Type B pancreatic cell (in vitro differentiated cells): ENCODE data around the gene RPL3. TPM values are rescaled to one million over a fixed set of nuclear protein-coding genes. Genes with fewer than 3 reads are reported as not detected.
"Not testable (repeated sequence)": the region's sequence is repeated elsewhere in the genome, so short reads cannot be mapped to it uniquely, and the experiment has no call there.

Source experiments
- DNase-seq: peaks from one replicate; pipeline ENCODE4 v3.0.0; 2021; ENCODE audit warnings: mixed read lengths; ENCODE audit not compliant: unreplicated experiment; ENCODE audit errors: extremely low spot score
- H3K27ac Mint-ChIP-seq: 2 replicates; pipeline ENCODE4 v1.8.0; 2021; ENCODE audit warnings: mild to moderate bottlenecking, mixed read lengths
- H3K27me3 Mint-ChIP-seq: 2 replicates; pipeline ENCODE4 v1.8.0; 2021; ENCODE audit warnings: mixed read lengths
- H3K36me3 Mint-ChIP-seq: 2 replicates; pipeline ENCODE4 v1.8.0; 2021; ENCODE audit warnings: mixed read lengths
- H3K4me1 Mint-ChIP-seq: one replicate; pipeline ENCODE4 v1.8.0; 2021; ENCODE audit warnings: mixed read lengths; ENCODE audit not compliant: unreplicated experiment
- H3K4me3 Mint-ChIP-seq: 2 replicates; pipeline ENCODE4 v1.8.0; 2021; ENCODE audit warnings: mild to moderate bottlenecking, mixed read lengths
- H3K9me3 Mint-ChIP-seq: 2 replicates; pipeline ENCODE4 v1.8.0; 2021; ENCODE audit warnings: mixed read lengths
- total RNA-seq: library from RNA; stranded (reverse); gene quantifications from 2 replicates; pipeline ENCODE4 v1.2.1, GENCODE V29; 2021; ENCODE audit warnings: low replicate concordance
- TF ChIP-seq, protein P1 (sequence below): fragments of 200-600 bp; sonication (generic); conservative IDR thresholded peaks from 2 replicates; pipeline ENCODE4 v1.5.0; 2021; ENCODE audit warnings: antibody characterized with exemption, mild to moderate bottlenecking

The RPL3 gene
- total RNA-seq, 1 donor from 2014 or later = 2,431 TPM

DNA sequence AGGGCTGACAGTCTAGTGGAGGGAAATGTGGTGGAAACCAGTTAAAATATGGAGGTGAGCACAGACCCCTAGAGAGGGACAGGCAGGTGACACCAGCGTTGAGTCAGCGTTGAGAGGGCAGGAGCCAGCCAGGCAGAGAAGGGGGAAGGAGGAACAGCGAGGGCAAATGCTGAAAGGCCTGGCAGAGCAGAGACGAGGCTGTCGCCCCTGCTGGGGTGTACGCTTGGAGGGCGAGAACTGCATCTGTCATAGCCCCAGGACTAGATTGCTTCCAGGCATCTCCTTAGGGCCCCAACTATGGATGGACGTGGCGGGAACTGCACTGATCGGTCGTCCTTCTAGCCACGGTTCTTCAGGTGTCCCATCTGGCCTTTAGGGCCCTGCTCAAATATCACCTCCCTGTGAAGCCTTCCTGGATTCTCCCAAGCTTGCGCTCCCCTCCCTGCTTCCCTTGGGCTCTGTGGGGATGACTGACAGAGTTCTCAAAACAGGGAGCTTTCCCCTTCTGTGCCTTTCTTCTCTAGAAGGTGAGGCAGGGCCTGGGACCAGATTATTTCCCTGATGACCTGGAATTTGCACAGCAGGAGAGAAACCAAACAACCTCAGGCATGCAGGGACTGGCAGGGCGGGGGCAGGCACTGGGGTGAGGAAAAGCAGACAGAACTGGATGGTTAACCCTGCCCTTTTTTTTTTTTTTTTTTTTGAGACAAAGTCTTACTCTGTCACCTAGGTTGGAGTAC is 41.4 kb upstream of the RPL3 start:
- H3K27ac Mint-ChIP-seq = peak overlapping the region; percentile 94
- DNase-seq = no peak
- TF ChIP-seq, protein P1, sequence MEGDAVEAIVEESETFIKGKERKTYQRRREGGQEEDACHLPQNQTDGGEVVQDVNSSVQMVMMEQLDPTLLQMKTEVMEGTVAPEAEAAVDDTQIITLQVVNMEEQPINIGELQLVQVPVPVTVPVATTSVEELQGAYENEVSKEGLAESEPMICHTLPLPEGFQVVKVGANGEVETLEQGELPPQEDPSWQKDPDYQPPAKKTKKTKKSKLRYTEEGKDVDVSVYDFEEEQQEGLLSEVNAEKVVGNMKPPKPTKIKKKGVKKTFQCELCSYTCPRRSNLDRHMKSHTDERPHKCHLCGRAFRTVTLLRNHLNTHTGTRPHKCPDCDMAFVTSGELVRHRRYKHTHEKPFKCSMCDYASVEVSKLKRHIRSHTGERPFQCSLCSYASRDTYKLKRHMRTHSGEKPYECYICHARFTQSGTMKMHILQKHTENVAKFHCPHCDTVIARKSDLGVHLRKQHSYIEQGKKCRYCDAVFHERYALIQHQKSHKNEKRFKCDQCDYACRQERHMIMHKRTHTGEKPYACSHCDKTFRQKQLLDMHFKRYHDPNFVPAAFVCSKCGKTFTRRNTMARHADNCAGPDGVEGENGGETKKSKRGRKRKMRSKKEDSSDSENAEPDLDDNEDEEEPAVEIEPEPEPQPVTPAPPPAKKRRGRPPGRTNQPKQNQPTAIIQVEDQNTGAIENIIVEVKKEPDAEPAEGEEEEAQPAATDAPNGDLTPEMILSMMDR = no peak
- H3K36me3 Mint-ChIP-seq = peaks cover 13% of the 10 kb centered on the region
- H3K4me3 Mint-ChIP-seq = peak overlapping the region; percentile 62
- H3K4me1 Mint-ChIP-seq = peaks cover 43% of the 10 kb centered on the region
- no peaks in the 10 kb centered on the region for H3K9me3 Mint-ChIP-seq
- H3K27me3 Mint-ChIP-seq = no peaks in the 10 kb centered on the region

DNA sequence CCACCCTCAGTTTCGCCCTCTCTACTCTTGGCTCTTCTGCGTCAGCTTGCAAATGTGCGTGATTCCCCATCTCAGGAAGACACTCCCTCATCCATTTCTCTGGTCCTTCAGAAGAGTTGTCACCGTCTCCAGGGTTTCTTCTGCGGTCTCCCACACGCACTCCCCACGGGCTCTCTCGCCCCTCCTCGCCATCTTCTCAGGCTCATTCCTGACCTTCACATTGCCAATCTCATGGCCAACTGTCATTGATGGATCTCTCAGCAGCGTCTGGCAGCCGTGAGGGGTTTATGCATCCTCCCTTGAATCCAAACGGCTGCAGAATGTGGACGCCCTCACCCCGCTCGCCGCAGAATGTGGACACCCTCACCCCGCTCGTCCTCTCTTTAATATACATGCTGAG is 40.8 kb upstream of the RPL3 start:
- DNase-seq = no peak
- H3K27me3 Mint-ChIP-seq = no peaks in the 10 kb centered on the region
- TF ChIP-seq, protein P1 = no peak
- H3K9me3 Mint-ChIP-seq = no peaks in the 10 kb centered on the region
- peak overlapping the region; percentile 30 for H3K4me3 Mint-ChIP-seq
- peak overlapping the region; percentile 94 for H3K27ac Mint-ChIP-seq
- H3K4me1 Mint-ChIP-seq = peaks cover 43% of the 10 kb centered on the region
- peaks cover 13% of the 10 kb centered on the region for H3K36me3 Mint-ChIP-seq

DNA sequence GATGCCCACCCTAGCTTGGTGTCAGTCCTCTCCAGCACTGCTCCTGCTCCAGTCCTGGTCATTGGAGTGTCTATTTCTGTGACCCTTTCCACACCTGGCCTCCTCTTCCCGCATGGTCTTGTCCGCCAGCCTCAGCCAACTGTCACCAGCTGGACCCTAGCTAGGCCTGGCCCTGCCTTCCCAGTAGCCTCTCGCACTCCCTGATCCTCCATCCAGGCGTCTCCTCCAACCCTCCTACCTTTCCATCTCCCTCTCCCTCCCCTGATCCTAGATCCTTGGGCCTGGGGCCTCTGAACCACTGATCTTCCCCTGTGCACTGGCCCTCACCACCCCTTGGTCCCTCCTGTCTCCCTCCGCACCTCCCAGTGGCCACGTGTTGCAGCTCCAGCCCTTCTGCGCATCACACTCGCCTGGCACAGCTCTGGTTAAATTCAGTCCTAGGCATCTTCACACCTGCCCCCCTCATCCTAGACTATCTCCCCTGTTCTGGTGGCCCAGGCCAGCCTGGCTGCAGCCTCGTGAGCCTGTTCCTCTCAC is 40.3 kb upstream of the RPL3 start:
- Mint-ChIP-seq H3K4me1 (peaks cover 38% of the 10 kb centered on the region), H3K27me3 (no peaks in the 10 kb centered on the region), H3K4me3 (no peak overlapping the region), H3K27ac (peak overlapping the region; percentile 94), H3K9me3 (no peaks in the 10 kb centered on the region), H3K36me3 (peaks cover 13% of the 10 kb centered on the region)
- TF ChIP-seq, protein P1 = no peak
- DNase-seq = no peak

DNA sequence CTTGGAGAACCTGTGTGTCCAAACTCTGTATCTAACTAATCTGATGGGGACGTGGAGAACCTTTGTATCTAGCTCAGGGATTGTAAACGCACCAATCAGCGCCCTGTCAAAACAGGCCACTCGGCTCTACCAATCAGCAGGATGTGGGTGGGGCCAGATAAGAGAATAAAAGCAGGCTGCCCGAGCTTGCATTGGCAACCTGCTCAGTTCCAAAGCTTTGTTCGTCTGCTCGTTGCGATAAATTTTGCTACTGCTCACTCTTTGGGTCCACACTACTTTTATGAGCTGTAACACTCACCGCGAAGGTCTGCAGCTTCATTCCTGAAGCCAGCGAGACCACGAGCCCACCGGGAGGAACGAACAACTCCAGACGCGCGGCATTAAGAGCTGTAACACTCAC is 38.8 kb upstream of the RPL3 start:
- DNase-seq, H3K4me3 Mint-ChIP-seq, H3K27me3 Mint-ChIP-seq, H3K9me3 Mint-ChIP-seq, H3K27ac Mint-ChIP-seq: not testable (repeated sequence)
- Mint-ChIP-seq H3K4me1 (peaks cover 25% of the 10 kb centered on the region), H3K36me3 (peaks cover 13% of the 10 kb centered on the region)

DNA sequence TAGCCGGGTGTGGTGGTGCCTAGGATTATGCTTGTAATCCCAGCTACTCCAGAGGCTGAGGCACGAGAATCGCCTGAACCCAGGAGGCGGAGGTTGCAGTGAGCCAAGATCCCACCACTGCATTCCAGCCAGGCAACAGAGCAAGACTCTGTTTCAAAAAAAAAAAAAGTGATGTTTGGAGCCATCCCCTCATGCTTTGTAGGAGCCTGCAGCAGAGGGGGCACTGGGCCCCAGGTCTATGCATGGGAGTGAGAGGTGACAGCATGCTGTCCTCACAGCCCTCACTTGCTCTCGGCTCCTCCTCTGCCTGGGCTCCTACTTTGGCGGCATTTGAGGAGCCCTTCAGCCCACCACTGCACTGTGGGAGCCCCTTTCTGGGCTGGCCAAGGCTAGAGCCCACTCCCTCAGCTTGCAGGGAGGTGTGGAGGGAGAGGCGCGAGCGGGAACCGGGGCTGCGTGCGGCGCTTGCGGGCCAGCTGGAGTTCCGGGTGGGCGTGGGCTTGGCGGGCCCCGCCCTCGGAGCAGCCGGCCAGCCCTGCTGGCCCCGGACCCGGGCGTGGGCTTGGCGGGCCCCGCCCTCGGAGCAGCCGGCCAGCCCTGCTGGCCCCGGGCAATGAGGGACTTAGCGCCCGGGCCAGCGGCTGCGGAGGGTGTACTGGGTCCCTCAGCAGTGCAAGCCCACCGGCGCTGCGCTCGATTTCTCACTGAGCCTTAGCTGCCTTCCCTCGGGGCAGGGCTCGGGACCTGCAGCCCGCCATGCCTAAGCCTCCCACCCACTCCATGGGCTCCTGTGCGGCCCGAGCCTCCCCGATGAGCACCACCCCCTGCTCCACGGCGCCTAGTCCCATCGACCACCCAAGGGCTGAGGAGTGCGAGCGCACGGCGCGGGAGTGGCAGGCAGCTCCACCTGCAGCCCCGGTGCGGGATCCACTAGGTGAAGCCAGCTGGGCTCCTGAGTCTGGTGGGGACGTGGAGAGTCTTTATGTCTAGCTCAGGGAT is 38.0 kb upstream of the RPL3 start:
- H3K4me1 Mint-ChIP-seq = peaks cover 18% of the 10 kb centered on the region
- H3K27ac Mint-ChIP-seq, DNase-seq, H3K9me3 Mint-ChIP-seq, H3K4me3 Mint-ChIP-seq, H3K27me3 Mint-ChIP-seq: not testable (repeated sequence)
- H3K36me3 Mint-ChIP-seq = peaks cover 13% of the 10 kb centered on the region

DNA sequence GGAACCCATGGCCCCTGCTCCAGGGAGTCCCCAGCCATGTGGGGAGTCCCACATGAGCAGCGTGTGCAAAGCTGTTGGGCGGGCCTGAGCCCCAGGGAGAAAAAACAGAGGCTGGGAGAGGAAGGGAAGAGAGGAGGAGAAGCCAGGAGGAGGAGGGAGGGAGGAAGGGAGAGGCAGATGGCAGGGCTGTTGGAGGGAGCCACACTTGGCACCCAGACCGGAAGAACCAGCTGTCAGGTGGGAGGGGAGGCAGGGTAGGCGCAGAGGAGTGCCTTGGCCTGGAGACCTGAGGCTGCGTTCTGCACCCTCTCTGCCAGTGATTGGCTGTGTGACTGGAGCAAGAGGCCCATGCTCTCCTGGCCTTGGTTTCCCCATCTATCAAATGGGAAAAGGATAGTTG is 37.0 kb upstream of the RPL3 start:
- Mint-ChIP-seq H3K4me1 (peaks cover 24% of the 10 kb centered on the region), H3K4me3 (peak overlapping the region; percentile 41), H3K27me3 (no peaks in the 10 kb centered on the region), H3K9me3 (no peaks in the 10 kb centered on the region), H3K36me3 (peaks cover 13% of the 10 kb centered on the region), H3K27ac (peak overlapping the region; percentile 56)
- DNase-seq = no peak
- TF ChIP-seq, protein P1 = no peak

DNA sequence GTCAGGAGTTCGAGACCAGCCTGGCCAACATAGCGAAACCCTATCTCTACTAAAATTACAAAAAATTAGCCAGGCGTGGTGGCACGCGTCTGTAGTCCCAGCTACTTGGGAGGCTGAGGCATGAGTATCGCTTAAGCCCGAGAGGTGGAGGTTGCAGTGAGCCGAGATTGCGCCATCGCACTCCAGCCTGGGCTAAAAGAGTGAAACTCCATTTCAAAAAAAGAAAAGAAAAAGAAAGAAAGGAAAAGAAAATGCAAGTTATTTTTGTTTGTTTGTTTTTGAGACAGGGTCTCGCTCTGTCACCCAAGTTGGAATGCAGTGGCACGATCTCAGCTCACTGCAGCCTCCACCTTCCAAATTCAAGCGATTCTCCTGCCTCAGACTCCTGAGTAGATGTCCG is 36.4 kb upstream of the RPL3 start:
- Mint-ChIP-seq H3K4me1 (peaks cover 24% of the 10 kb centered on the region), H3K36me3 (peaks cover 13% of the 10 kb centered on the region)
- DNase-seq, H3K27me3 Mint-ChIP-seq, H3K4me3 Mint-ChIP-seq, H3K27ac Mint-ChIP-seq, H3K9me3 Mint-ChIP-seq: not testable (repeated sequence)
